GM18867 (cell line): ENCODE results near the gene OSBPL9.
"Not testable (repeated sequence)": the region's sequence is repeated elsewhere in the genome, so short reads cannot be mapped to it uniquely, and the experiment has no call there.

Experiments used
- ATAC-seq: cut with Tn5 transposase; IDR thresholded peaks from one replicate; pipeline ENCODE4 v1.9.1; 2021; ENCODE audit warnings: mild to moderate bottlenecking, moderate library complexity; ENCODE audit not compliant: unreplicated experiment

OSBPL9 gene

GRCh38 chr1:51702220-51702619, 85.3 kb downstream of the OSBPL9 start:
- ATAC-seq = not testable (repeated sequence)

GRCh38 chr1:51705035-51705434, 88.1 kb downstream of the OSBPL9 start:
- no peak for ATAC-seq

- no peak for ATAC-seq
Measured at GRCh38 chr1:51708911-51709760, 92.2 kb downstream of the OSBPL9 start.

DNA sequence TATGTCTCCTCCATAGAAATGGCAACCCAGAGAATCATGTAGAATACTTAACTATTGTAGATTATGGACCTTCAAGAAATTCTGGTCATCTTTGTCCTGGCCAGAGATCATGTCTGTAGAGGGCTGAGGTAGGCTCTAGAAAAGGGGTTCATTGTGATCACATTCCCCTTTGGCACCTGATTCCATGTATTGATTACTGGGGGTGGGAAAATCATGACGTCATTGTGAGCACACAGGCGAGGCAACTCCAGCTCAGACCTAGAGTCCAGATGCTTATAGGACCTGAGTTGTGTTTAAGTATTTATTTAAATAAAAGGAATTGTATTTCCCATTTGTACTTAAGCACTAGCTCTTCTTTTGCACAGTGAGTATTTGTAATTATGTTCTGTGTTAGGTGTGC, 93.1 kb downstream of the OSBPL9 start:
- no peak for ATAC-seq

GRCh38 chr1:51712590-51712989, 95.7 kb downstream of the OSBPL9 start:
- no peak for ATAC-seq

GRCh38 chr1:51714374-51715019, 97.6 kb downstream of the OSBPL9 start:
- ATAC-seq = no peak

DNA sequence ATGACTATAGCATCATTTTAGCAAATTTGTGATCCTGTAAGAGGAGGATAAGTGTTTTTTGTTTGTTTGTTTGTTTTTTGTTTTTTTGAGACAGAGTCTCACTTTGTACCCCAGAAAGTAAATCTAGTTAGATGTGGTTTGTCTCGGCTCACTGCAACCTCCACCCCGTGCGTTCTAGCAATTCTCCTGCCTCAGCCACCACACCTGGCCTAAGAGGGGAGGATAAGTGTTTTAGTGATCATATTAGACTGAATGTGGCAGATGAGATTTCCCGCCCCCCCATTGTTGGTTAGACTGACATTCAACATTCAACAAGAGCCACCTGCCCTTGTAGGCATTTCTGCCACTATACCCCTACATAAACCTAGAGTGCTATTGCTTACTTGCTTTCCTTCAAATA, 98.5 kb downstream of the OSBPL9 start:
- no peak for ATAC-seq

GRCh38 chr1:51716746-51717145, 99.9 kb downstream of the OSBPL9 start:
- ATAC-seq = no peak

DNA sequence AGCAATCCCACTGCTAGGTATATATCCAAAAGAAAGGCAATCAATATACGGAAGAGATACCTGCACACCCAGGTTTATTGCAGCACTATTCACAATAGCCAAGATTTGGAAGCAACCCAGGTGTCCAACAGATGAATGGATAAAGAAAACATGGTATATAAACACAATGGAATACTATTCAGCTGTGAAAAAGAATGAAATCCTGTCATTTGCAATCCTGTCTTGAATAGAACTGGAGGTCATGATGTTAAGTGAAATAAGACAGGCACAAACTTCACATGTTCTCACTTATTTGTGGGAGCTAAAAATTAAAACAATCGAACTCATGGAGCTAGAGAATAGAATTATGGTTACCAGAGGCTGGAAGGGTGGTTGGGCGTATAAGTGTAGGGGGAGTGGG, 101.0 kb downstream of the OSBPL9 start:
- no peak for ATAC-seq

- no peak for ATAC-seq
Measured at GRCh38 chr1:51719146-51719545, 102.3 kb downstream of the OSBPL9 start.

GRCh38 chr1:51724797-51725196, 107.9 kb downstream of the OSBPL9 start:
- ATAC-seq = no peak

GRCh38 chr1:51726051-51726450, 109.2 kb downstream of the OSBPL9 start:
- no peak for ATAC-seq

GRCh38 chr1:51726544-51727225, 109.8 kb downstream of the OSBPL9 start:
- ATAC-seq = no peak

GRCh38 chr1:51727366-51727765, 110.5 kb downstream of the OSBPL9 start:
- ATAC-seq = no peak

GRCh38 chr1:51728611-51729155, 111.8 kb downstream of the OSBPL9 start:
- no peak for ATAC-seq

DNA sequence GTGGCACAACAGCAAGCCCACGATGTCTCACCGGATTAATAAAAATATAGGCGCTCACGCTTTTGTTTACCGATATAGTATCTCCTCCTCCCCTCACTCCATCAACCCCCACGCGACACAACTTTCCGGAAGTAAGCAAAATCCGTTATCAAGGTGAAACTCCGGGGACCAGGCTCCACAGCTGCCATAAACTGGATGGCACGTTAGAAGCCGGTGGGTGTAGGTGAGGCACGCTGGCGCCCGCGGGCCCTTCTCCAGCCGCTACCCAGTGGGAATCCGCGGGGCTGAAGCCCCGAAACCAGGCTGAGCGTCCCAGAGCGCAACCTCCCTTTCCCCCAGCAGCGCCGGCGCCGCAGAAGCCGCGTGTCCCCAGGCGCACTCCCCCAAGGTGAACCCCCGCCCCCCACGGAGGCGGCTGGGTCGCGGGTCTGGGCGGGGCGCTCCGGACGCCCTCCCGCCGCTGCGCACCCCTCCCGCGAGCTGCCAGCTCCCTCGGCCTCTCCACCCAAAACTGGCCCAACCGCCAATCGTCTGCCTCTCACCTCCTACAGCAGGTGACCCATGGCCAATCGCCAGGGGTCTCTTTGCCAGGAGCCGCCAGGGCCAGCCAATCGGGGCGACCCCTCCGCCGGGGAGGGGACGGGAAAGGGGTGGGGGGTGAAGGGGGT, 112.4 kb downstream of the OSBPL9 start:
- peak; percentile 89 for ATAC-seq

- ATAC-seq = peak; percentile 24
Measured at GRCh38 chr1:51729824-51730301, 113.0 kb downstream of the OSBPL9 start.

- ATAC-seq = no peak
Measured at GRCh38 chr1:51731998-51732397, 115.1 kb downstream of the OSBPL9 start.

GRCh38 chr1:51732701-51733425, 116.0 kb downstream of the OSBPL9 start:
- ATAC-seq = no peak

DNA sequence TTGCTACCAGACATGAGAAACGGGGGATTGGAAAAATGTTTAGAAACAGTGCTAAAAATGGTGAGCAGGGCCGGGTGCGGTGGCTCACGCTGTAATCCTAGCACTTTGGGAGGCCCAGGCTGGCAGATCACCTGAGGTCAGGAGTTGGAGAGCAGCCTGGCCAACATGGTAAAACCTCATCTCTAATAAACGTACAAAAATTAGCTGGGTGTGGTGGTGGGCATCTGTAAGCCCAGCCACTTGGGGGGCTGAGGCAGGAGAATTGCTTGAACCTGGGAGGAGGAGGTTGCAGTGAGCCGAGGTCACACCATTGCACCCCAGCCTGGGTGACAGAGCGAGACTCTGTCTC, 116.5 kb downstream of the OSBPL9 start:
- not testable (repeated sequence) for ATAC-seq
